ENCODE results near the gene KLHL35. TPM values are rescaled to one million over a fixed set of nuclear protein-coding genes. Genes with fewer than 3 reads are reported as not detected.

Gene KLHL35
- total RNA-seq, 1 donor from 2014 or later: 0.77 TPM

- DNase-seq (ENCODE audit: low read depth) (no peak), FAIRE-seq (no peak)
- peaks cover 8% of the 10 kb centered on the region for H3K4me1 ChIP-seq (ENCODE audit: insufficient read depth, low read length)
- H3K9me3 Mint-ChIP-seq (ENCODE audit: unreplicated experiment): peaks cover 16% of the 10 kb centered on the region
- no peak overlapping the region for H3K4me3 ChIP-seq (ENCODE audit: insufficient read depth, low read depth, low read length)
- H2AFZ ChIP-seq (ENCODE audit: low read depth, low read length): no peak overlapping the region
- peaks cover 32% of the 10 kb centered on the region for H3K27me3 Mint-ChIP-seq (ENCODE audit: low read depth, unreplicated experiment)
- no peak overlapping the region for H3K27ac ChIP-seq (ENCODE audit: low read depth, low read length)
- no peak overlapping the region for H3K27ac Mint-ChIP-seq (ENCODE audit: unreplicated experiment)
- peaks cover 16% of the 10 kb centered on the region for H3K36me3 Mint-ChIP-seq (ENCODE audit: low read depth, unreplicated experiment)
- TF ChIP-seq, protein P1, sequence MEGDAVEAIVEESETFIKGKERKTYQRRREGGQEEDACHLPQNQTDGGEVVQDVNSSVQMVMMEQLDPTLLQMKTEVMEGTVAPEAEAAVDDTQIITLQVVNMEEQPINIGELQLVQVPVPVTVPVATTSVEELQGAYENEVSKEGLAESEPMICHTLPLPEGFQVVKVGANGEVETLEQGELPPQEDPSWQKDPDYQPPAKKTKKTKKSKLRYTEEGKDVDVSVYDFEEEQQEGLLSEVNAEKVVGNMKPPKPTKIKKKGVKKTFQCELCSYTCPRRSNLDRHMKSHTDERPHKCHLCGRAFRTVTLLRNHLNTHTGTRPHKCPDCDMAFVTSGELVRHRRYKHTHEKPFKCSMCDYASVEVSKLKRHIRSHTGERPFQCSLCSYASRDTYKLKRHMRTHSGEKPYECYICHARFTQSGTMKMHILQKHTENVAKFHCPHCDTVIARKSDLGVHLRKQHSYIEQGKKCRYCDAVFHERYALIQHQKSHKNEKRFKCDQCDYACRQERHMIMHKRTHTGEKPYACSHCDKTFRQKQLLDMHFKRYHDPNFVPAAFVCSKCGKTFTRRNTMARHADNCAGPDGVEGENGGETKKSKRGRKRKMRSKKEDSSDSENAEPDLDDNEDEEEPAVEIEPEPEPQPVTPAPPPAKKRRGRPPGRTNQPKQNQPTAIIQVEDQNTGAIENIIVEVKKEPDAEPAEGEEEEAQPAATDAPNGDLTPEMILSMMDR (IDR thresholded peaks at IDR 0.05; ENCODE audit: insufficient read depth, low read depth, low read length): no peak
- no peak for TF ChIP-seq EZH2 (IDR thresholded peaks at IDR 0.05; ENCODE audit: insufficient read depth, low read length)
- H3K4me3 Mint-ChIP-seq (ENCODE audit: unreplicated experiment): no peak overlapping the region
- H3K4me1 Mint-ChIP-seq (ENCODE audit: low read depth, unreplicated experiment): peaks cover 2% of the 10 kb centered on the region
- no peaks in the 10 kb centered on the region for H3K79me2 ChIP-seq (ENCODE audit: insufficient read depth, low read length)
- peaks cover 21% of the 10 kb centered on the region for H3K27me3 ChIP-seq (ENCODE audit: insufficient read depth, low read length)
- H3K36me3 ChIP-seq (ENCODE audit: insufficient read depth, low read length): no peaks in the 10 kb centered on the region
- no peaks in the 10 kb centered on the region for H4K20me1 ChIP-seq (ENCODE audit: insufficient read depth, low read length)
- H3K9ac ChIP-seq (ENCODE audit: low read length): no peak overlapping the region
- H3K4me2 ChIP-seq (ENCODE audit: low read length): no peak overlapping the region
- H3K9me3 ChIP-seq (ENCODE audit: insufficient read depth, low read depth, low read length): peaks cover 10% of the 10 kb centered on the region
Measured at GRCh38 chr11:75427181-75427580, 5.8 kb downstream of the KLHL35 start.

- no peak for FAIRE-seq
- Mint-ChIP-seq H3K27ac (ENCODE audit: unreplicated experiment) (no peak overlapping the region), H3K36me3 (ENCODE audit: low read depth, unreplicated experiment) (peaks cover 15% of the 10 kb centered on the region), H3K4me3 (ENCODE audit: unreplicated experiment) (no peak overlapping the region), H3K27me3 (ENCODE audit: low read depth, unreplicated experiment) (peaks cover 27% of the 10 kb centered on the region), H3K4me1 (ENCODE audit: low read depth, unreplicated experiment) (peaks cover 2% of the 10 kb centered on the region), H3K9me3 (ENCODE audit: unreplicated experiment) (peaks cover 16% of the 10 kb centered on the region)
- H2AFZ ChIP-seq (ENCODE audit: low read depth, low read length): no peak overlapping the region
- peaks cover 17% of the 10 kb centered on the region for H3K27me3 ChIP-seq (ENCODE audit: insufficient read depth, low read length)
- H3K27ac ChIP-seq (ENCODE audit: low read depth, low read length): no peak overlapping the region
- no peak for TF ChIP-seq EZH2 (IDR thresholded peaks at IDR 0.05; ENCODE audit: insufficient read depth, low read length)
- TF ChIP-seq, protein P1 (IDR thresholded peaks at IDR 0.05; ENCODE audit: insufficient read depth, low read depth, low read length): no peak
- H3K4me3 ChIP-seq (ENCODE audit: insufficient read depth, low read depth, low read length): no peak overlapping the region
- peaks cover 8% of the 10 kb centered on the region for H3K4me1 ChIP-seq (ENCODE audit: insufficient read depth, low read length)
- no peak overlapping the region for H3K9ac ChIP-seq (ENCODE audit: low read length)
- no peaks in the 10 kb centered on the region for H3K36me3 ChIP-seq (ENCODE audit: insufficient read depth, low read length)
- peaks cover 10% of the 10 kb centered on the region for H3K9me3 ChIP-seq (ENCODE audit: insufficient read depth, low read depth, low read length)
- no peaks in the 10 kb centered on the region for H3K79me2 ChIP-seq (ENCODE audit: insufficient read depth, low read length)
- H4K20me1 ChIP-seq (ENCODE audit: insufficient read depth, low read length): no peaks in the 10 kb centered on the region
- no peak for DNase-seq (ENCODE audit: low read depth)
- H3K4me2 ChIP-seq (ENCODE audit: low read length): no peak overlapping the region
Measured at GRCh38 chr11:75426720-75427086, 6.3 kb downstream of the KLHL35 start.

DNA sequence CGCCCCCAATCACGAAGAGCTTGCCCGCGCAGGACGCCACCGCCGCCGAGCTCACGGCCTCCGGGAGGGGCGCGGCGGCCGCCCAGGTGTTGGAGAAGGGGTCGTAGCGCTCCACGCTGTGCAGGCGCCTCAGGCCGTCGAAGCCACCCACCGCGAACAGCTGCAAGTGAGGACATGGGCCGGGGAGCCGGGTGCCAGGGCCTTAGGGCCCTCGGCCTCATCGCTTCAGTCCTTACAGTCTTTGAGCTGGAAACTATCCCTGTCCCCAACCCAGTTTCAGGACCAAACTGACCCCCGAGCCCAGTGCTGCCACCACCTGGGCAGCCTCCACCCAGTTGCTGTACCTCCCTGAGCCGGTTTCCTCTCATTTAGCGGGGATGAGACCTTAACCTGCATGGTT is 7.6 kb downstream of the KLHL35 start:
- Histone ChIP-seq H3K4me1 (ENCODE audit: insufficient read depth, low read length) (peaks cover 3% of the 10 kb centered on the region), H3K27ac (ENCODE audit: low read depth, low read length) (no peak overlapping the region), H3K27me3 (ENCODE audit: insufficient read depth, low read length) (peaks cover 4% of the 10 kb centered on the region), H3K36me3 (ENCODE audit: insufficient read depth, low read length) (no peaks in the 10 kb centered on the region), H3K79me2 (ENCODE audit: insufficient read depth, low read length) (peaks cover under 1% of the 10 kb centered on the region), H3K4me3 (ENCODE audit: insufficient read depth, low read depth, low read length) (no peak overlapping the region), H2AFZ (ENCODE audit: low read depth, low read length) (no peak overlapping the region), H3K9ac (ENCODE audit: low read length) (no peak overlapping the region), H4K20me1 (ENCODE audit: insufficient read depth, low read length) (no peaks in the 10 kb centered on the region), H3K9me3 (ENCODE audit: insufficient read depth, low read depth, low read length) (peaks cover 10% of the 10 kb centered on the region), H3K4me2 (ENCODE audit: low read length) (no peak overlapping the region)
- H3K9me3 Mint-ChIP-seq (ENCODE audit: unreplicated experiment): peaks cover 9% of the 10 kb centered on the region
- peaks cover 11% of the 10 kb centered on the region for H3K36me3 Mint-ChIP-seq (ENCODE audit: low read depth, unreplicated experiment)
- no peak overlapping the region for H3K4me3 Mint-ChIP-seq (ENCODE audit: unreplicated experiment)
- H3K27ac Mint-ChIP-seq (ENCODE audit: unreplicated experiment): no peak overlapping the region
- peaks cover 15% of the 10 kb centered on the region for H3K27me3 Mint-ChIP-seq (ENCODE audit: low read depth, unreplicated experiment)
- DNase-seq (ENCODE audit: low read depth): no peak
- FAIRE-seq: no peak
- H3K4me1 Mint-ChIP-seq (ENCODE audit: low read depth, unreplicated experiment): peaks cover 8% of the 10 kb centered on the region
- TF ChIP-seq, protein P1 (IDR thresholded peaks at IDR 0.05; ENCODE audit: insufficient read depth, low read depth, low read length): no peak
- no peak for TF ChIP-seq EZH2 (IDR thresholded peaks at IDR 0.05; ENCODE audit: insufficient read depth, low read length)

Data from astrocyte (in vitro differentiated cells and primary cell).